ENCODE measurements around the gene ANKS1A. TPM values are rescaled to one million over a fixed set of nuclear protein-coding genes. Genes with fewer than 3 reads are reported as not detected.

ANKS1A gene
- total and polyA plus RNA-seq, 2 of the 4 experiments (the other 2 are of a cell fraction): 7.2 to 7.5 TPM

DNA sequence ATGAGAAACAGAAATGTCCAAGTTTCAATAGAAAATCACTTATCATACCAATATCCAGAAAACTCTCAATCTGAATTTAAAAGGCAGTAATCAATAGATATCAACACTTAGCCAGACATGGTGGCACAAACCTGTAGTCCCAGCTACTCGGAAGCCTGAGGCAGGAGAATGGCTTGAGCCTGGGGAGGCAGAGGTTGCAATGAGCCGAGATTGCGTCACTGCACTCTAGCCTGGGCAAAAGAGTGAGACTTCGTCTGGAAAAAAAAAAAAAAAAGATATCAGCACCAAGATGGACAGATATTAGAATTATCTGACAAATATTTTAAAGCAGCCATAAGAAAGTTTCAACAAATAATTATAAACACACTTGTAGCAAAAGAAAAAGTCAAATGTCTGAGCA is 205.1 kb downstream of the ANKS1A start:
- intact Hi-C loops (cut with micrococcal nuclease): no loop called here
- no peak for ATAC-seq (ENCODE audit: low read depth)

More for the DNA sequence above, 205.1 kb downstream of the ANKS1A start:
- Histone ChIP-seq H2AK9ac (replicated peaks; ENCODE audit: low read depth, low read length, poor library complexity) (no peak overlapping the region), H2BK20ac (ENCODE audit: low read depth, low read length) (0 out of 2 replicates have a peak overlapping the region, but pooled peaks have one; percentile 42), H2BK15ac (ENCODE audit: low read depth, low read length) (no peak overlapping the region), H3K9me3 (ENCODE audit: control insufficient read depth, insufficient read depth, low read length) (no peaks in the 10 kb centered on the region), H4K5ac (ENCODE audit: low read depth, low read length) (no peak overlapping the region), H4K20me1 (ENCODE audit: insufficient read depth, low read length) (no peaks in the 10 kb centered on the region), H3K4ac (ENCODE audit: low read depth, low read length) (no peak overlapping the region), H3K27ac (ENCODE audit: insufficient read depth, low read length) (no peak overlapping the region), H3K4me1 (ENCODE audit: control insufficient read depth, insufficient read depth, low read length) (peaks cover 38% of the 10 kb centered on the region), H3K4me2 (ENCODE audit: low read depth, low read length) (no peak overlapping the region), H2AK5ac (ENCODE audit: low read depth, low read length) (peak overlapping the region; percentile 70; the same call in 1 of the 2 replicates), H2AFZ (replicated peaks; ENCODE audit: low read length, poor library complexity) (no peak overlapping the region), H3K14ac (replicated peaks; ENCODE audit: low read depth, low read length) (no peak overlapping the region), H3K36me3 (ENCODE audit: control insufficient read depth, insufficient read depth, low read length) (no peaks in the 10 kb centered on the region), H3K9me1 (ENCODE audit: insufficient read depth, low read length) (peaks cover 33% of the 10 kb centered on the region), H3K9ac (ENCODE audit: low read depth, low read length) (no peak overlapping the region), H3K56ac (ENCODE audit: extremely low read depth, insufficient read depth, low read length) (no peak overlapping the region), H3K4me3 (ENCODE audit: insufficient read depth, low read depth, low read length) (no peak overlapping the region), H2BK120ac (ENCODE audit: low read depth, low read length) (no peak overlapping the region; the same call in 1 of the 2 replicates), H3K79me1 (ENCODE audit: low read depth in 1 of 2, low read length in 2 of 2) (no peaks in the 10 kb centered on the region), H3K23ac (ENCODE audit: low read depth, low read length) (no peak overlapping the region), H4K91ac (ENCODE audit: insufficient read depth, low read depth, low read length) (no peak overlapping the region), H2BK5ac (ENCODE audit: low read depth, low read length, poor library complexity, severe bottlenecking) (no peak overlapping the region), H3K27me3 (ENCODE audit: control insufficient read depth, insufficient read depth, low read length) (no peaks in the 10 kb centered on the region), H3K18ac (ENCODE audit: low read depth, low read length) (no peak overlapping the region), H4K8ac (ENCODE audit: low read depth in 2 of 2, low read length in 2 of 2) (no peak overlapping the region)
- POLR2A ChIA-PET (ENCODE audit: unreplicated experiment): no interaction called here
- in situ Hi-C loops (cut with MboI; ENCODE audit: low sequenced_read_pairs): no loop called here
- WGBS, 2 experiments (ENCODE audit: extremely low coverage in 2 of 2, insufficient read length in 1 of 2): no CpG with 5 or more reads among the region's 4 CpGs
- dilution Hi-C loops (cut with HindIII; ENCODE audit: low sequenced_read_pairs, unreplicated experiment): no loop called here
- no peak for DNase-seq
- TF ChIP-seq, protein P1, sequence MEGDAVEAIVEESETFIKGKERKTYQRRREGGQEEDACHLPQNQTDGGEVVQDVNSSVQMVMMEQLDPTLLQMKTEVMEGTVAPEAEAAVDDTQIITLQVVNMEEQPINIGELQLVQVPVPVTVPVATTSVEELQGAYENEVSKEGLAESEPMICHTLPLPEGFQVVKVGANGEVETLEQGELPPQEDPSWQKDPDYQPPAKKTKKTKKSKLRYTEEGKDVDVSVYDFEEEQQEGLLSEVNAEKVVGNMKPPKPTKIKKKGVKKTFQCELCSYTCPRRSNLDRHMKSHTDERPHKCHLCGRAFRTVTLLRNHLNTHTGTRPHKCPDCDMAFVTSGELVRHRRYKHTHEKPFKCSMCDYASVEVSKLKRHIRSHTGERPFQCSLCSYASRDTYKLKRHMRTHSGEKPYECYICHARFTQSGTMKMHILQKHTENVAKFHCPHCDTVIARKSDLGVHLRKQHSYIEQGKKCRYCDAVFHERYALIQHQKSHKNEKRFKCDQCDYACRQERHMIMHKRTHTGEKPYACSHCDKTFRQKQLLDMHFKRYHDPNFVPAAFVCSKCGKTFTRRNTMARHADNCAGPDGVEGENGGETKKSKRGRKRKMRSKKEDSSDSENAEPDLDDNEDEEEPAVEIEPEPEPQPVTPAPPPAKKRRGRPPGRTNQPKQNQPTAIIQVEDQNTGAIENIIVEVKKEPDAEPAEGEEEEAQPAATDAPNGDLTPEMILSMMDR (conservative IDR thresholded peaks at IDR 0.05; ENCODE audit: low read depth, low read length): no peak
- peak; percentile 83 for TF ChIP-seq CEBPB (IDR thresholded peaks at IDR 0.05; ENCODE audit: low read depth, low read length)
- BruUV-seq (replicated peaks): no TSS peak
- CTCF ChIA-PET: no interaction called here

Data from IMR-90 (cell line).